Neural progenitor cell (in vitro differentiated cells): ENCODE results near the gene ATG5. TPM values are rescaled to one million over a fixed set of nuclear protein-coding genes. Genes with fewer than 3 reads are reported as not detected.

Experiments used
- DNase-seq: peaks from one replicate; pipeline ENCODE4 v3.0.0-alpha.2; 2016; ENCODE audit warnings: low spot score
- H2AFZ ChIP-seq: fragments of 200-600 bp; sonication (generic); replicated peaks from 2 replicates; pipeline ENCODE4 v1.6.1; 2016; ENCODE audit warnings: antibody characterized with exemption
- H3F3A ChIP-seq: fragments of 200-600 bp; sonication (generic); 2 replicates; pipeline ENCODE4 v1.6.1; 2016; ENCODE audit warnings: antibody characterized with exemption, low read depth
- H3K27ac ChIP-seq: fragments of 200-600 bp; sonication (generic); 2 replicates; pipeline ENCODE4 v1.5.1; 2016; ENCODE audit warnings: mild to moderate bottlenecking
- H3K27me3 ChIP-seq: fragments of 200-600 bp; sonication (generic); 2 replicates; pipeline ENCODE4 v1.6.1; 2016; ENCODE audit warnings: mild to moderate bottlenecking, moderate library complexity
- H3K36me3 ChIP-seq: fragments of 200-600 bp; sonication (generic); 2 replicates; pipeline ENCODE4 v1.5.1; 2016
- H3K4me1 ChIP-seq: fragments of 200-600 bp; sonication (generic); 2 replicates; pipeline ENCODE4 v1.6.1; 2016; ENCODE audit warnings: mixed run types
- H3K4me2 ChIP-seq: fragments of 200-600 bp; sonication (generic); 2 replicates; pipeline ENCODE4 v1.6.1; 2016
- H3K4me3 ChIP-seq: fragments of 200-600 bp; sonication (generic); 2 replicates; pipeline ENCODE4 v1.5.1; 2016
- H3K79me2 ChIP-seq: fragments of 200-600 bp; sonication (generic); 2 replicates; pipeline ENCODE4 v1.6.1; 2016; ENCODE audit warnings: low read depth
- H3K9ac ChIP-seq: fragments of 200-600 bp; sonication (generic); 2 replicates; pipeline ENCODE4 v1.6.1; 2016
- H3K9me3 ChIP-seq: fragments of 200-600 bp; sonication (generic); 2 replicates; pipeline ENCODE4 v1.5.1; 2016; ENCODE audit warnings: low read depth
- H4K20me1 ChIP-seq: fragments of 200-600 bp; sonication (generic); 2 replicates; pipeline ENCODE4 v1.6.1; 2016; ENCODE audit warnings: low read depth
- H3K27ac Mint-ChIP-seq: 3 replicates; pipeline ENCODE4 v1.8.0; 2021; ENCODE audit warnings: mixed read lengths
- H3K27me3 Mint-ChIP-seq: 2 replicates; pipeline ENCODE4 v1.8.0; 2022; ENCODE audit warnings: low read depth, mild to moderate bottlenecking, inconsistent platforms, moderate library complexity, mixed read lengths; ENCODE audit not compliant: insufficient read depth
- H3K36me3 Mint-ChIP-seq: 3 replicates; pipeline ENCODE4 v1.8.0; 2021; ENCODE audit warnings: mixed read lengths
- H3K4me1 Mint-ChIP-seq: 3 replicates; pipeline ENCODE4 v1.8.0; 2021; ENCODE audit warnings: mixed read lengths
- H3K4me3 Mint-ChIP-seq: 3 replicates; pipeline ENCODE4 v1.8.0; 2021; ENCODE audit warnings: mild to moderate bottlenecking, moderate library complexity, mixed read lengths
- H3K9me3 Mint-ChIP-seq: 3 replicates; pipeline ENCODE4 v1.8.0; 2020; ENCODE audit warnings: mixed read lengths
- EZH2 ChIP-seq: fragments of 200-600 bp; sonication (generic); IDR thresholded peaks from 2 replicates; pipeline ENCODE4 v1.6.1; 2017; ENCODE audit warnings: antibody characterized with exemption, mild to moderate bottlenecking, moderate library complexity
- EZH2phosphoT487 ChIP-seq: fragments of 200-600 bp; sonication (generic); IDR thresholded peaks from 2 replicates; pipeline ENCODE4 v1.6.1; 2017; ENCODE audit warnings: antibody characterized with exemption
- total RNA-seq: library from RNA; depleted of rRNA; stranded (reverse); fragments of >200 nt; gene quantifications from 2 replicates; pipeline ENCODE4 v1.2.3, GENCODE V29; 2015; ENCODE audit warnings: low replicate concordance
- TF ChIP-seq, protein P1 (sequence below): fragments of 200-600 bp; sonication (generic); IDR thresholded peaks from 2 replicates; pipeline ENCODE4 v1.5.1; 2017; ENCODE audit warnings: antibody characterized with exemption, mild to moderate bottlenecking

ATG5 gene
- total RNA-seq, 1 donor from 2014 or later, result 45.0 TPM

DNA sequence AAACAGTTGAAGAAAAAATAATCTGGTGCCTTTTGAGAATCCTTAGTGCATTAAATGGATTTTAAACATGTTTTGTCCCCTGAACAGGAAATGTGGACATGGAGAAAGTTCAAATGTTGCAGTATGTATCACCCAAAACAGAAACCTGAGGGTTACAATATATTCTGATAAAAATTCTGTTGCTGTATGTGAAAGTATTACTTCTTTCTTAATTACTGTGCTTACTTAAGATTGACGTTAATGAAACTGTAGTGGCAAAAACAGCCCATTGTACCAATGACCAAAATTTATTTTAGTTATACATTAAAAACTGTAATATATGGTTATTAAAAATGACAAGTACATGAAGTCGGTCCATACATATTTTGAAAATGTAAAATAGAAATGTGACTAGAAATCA is 138.8 kb downstream of the ATG5 start:
- no peaks in the 10 kb centered on the region for H3K4me1 Mint-ChIP-seq

DNA sequence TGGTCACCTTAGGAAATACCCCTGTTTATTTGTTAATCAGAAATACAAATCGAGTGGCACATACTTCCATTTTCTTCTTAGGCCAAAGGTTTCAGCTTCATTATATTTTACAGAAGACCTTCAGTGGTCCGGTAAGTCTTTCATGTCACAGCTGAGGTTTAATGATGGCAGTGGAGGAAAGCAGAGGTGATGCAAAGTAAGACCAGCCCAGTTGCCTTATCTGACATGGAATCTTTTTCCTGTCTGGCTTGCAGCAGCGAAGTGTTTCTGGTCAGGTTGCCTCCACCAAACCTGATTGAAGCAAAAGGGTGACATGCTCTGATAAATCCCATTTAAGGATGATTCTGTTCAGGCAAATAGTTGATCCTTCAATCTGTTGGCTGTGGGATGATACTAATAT is 139.4 kb downstream of the ATG5 start:
- Histone ChIP-seq H2AFZ (no peak overlapping the region), H3K4me3 (no peak overlapping the region), H3K9me3 (no peaks in the 10 kb centered on the region), H3K36me3 (no peaks in the 10 kb centered on the region), H4K20me1 (no peaks in the 10 kb centered on the region), H3K27ac (no peak overlapping the region), H3K4me1 (peaks cover 8% of the 10 kb centered on the region), H3K27me3 (no peaks in the 10 kb centered on the region), H3K4me2 (no peak overlapping the region), H3F3A (no peaks in the 10 kb centered on the region), H3K9ac (no peak overlapping the region), H3K79me2 (no peaks in the 10 kb centered on the region)
- no peaks in the 10 kb centered on the region for H3K4me1 Mint-ChIP-seq
- no peak for DNase-seq
- TF ChIP-seq EZH2phosphoT487, result no peak
- TF ChIP-seq, protein P1, sequence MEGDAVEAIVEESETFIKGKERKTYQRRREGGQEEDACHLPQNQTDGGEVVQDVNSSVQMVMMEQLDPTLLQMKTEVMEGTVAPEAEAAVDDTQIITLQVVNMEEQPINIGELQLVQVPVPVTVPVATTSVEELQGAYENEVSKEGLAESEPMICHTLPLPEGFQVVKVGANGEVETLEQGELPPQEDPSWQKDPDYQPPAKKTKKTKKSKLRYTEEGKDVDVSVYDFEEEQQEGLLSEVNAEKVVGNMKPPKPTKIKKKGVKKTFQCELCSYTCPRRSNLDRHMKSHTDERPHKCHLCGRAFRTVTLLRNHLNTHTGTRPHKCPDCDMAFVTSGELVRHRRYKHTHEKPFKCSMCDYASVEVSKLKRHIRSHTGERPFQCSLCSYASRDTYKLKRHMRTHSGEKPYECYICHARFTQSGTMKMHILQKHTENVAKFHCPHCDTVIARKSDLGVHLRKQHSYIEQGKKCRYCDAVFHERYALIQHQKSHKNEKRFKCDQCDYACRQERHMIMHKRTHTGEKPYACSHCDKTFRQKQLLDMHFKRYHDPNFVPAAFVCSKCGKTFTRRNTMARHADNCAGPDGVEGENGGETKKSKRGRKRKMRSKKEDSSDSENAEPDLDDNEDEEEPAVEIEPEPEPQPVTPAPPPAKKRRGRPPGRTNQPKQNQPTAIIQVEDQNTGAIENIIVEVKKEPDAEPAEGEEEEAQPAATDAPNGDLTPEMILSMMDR, result no peak
- no peak for TF ChIP-seq EZH2
- no peaks in the 10 kb centered on the region for H3K27me3 Mint-ChIP-seq
- no peaks in the 10 kb centered on the region for H3K36me3 Mint-ChIP-seq
- H3K9me3 Mint-ChIP-seq, result no peaks in the 10 kb centered on the region
- no peak overlapping the region for H3K4me3 Mint-ChIP-seq
- H3K27ac Mint-ChIP-seq, result no peak overlapping the region

More for the DNA sequence above, 138.8 kb downstream of the ATG5 start:
- H3K4me2 ChIP-seq, result no peak overlapping the region
- no peaks in the 10 kb centered on the region for H3K27me3 Mint-ChIP-seq
- no peak overlapping the region for H3K27ac ChIP-seq
- DNase-seq, result no peak
- H2AFZ ChIP-seq, result no peak overlapping the region
- H3K36me3 ChIP-seq, result no peaks in the 10 kb centered on the region
- peaks cover 8% of the 10 kb centered on the region for H3K4me1 ChIP-seq
- H3K9me3 Mint-ChIP-seq, result no peaks in the 10 kb centered on the region
- H3K79me2 ChIP-seq, result no peaks in the 10 kb centered on the region
- TF ChIP-seq EZH2 (no peak), EZH2phosphoT487 (no peak)
- TF ChIP-seq, protein P1, result no peak
- no peak overlapping the region for H3K4me3 ChIP-seq
- no peaks in the 10 kb centered on the region for H3K9me3 ChIP-seq
- H4K20me1 ChIP-seq, result no peaks in the 10 kb centered on the region
- H3K36me3 Mint-ChIP-seq, result no peaks in the 10 kb centered on the region
- H3K27ac Mint-ChIP-seq, result no peak overlapping the region
- no peak overlapping the region for H3K9ac ChIP-seq
- H3F3A ChIP-seq, result no peaks in the 10 kb centered on the region
- no peak overlapping the region for H3K4me3 Mint-ChIP-seq
- no peaks in the 10 kb centered on the region for H3K27me3 ChIP-seq

DNA sequence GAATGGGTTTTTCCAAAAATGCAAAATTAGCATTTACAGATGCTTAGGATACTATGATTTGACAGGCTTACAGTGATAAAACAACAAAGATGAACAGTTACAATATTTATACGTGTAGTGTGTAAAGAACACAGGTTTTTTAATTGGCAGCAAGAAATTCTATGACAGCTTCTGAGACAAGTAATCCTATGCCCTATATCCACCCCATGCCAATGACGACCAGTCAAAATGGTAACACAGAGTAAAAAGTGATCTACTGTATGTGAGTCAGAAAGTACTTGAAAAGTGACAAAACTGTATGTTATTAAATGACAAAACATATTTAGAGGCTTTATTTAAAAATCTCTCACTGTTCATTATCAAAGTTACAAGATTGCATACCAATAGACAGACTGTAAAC is 139.9 kb downstream of the ATG5 start:
- H3K27ac Mint-ChIP-seq, result no peak overlapping the region
- H3K36me3 Mint-ChIP-seq, result no peaks in the 10 kb centered on the region
- no peaks in the 10 kb centered on the region for H3K27me3 Mint-ChIP-seq
- H3K27ac ChIP-seq, result no peak overlapping the region
- H3K9me3 Mint-ChIP-seq, result no peaks in the 10 kb centered on the region
- TF ChIP-seq, protein P1, result no peak
- TF ChIP-seq EZH2, result no peak
- no peak for TF ChIP-seq EZH2phosphoT487
- no peaks in the 10 kb centered on the region for H3F3A ChIP-seq
- no peak overlapping the region for H3K9ac ChIP-seq
- H3K4me2 ChIP-seq, result no peak overlapping the region
- no peaks in the 10 kb centered on the region for H3K79me2 ChIP-seq
- no peaks in the 10 kb centered on the region for H3K27me3 ChIP-seq
- H3K4me3 Mint-ChIP-seq, result no peak overlapping the region
- DNase-seq, result no peak
- H3K36me3 ChIP-seq, result no peaks in the 10 kb centered on the region
- no peaks in the 10 kb centered on the region for H4K20me1 ChIP-seq
- no peaks in the 10 kb centered on the region for H3K4me1 Mint-ChIP-seq
- H3K4me3 ChIP-seq, result no peak overlapping the region
- H2AFZ ChIP-seq, result no peak overlapping the region
- peaks cover 8% of the 10 kb centered on the region for H3K4me1 ChIP-seq
- no peaks in the 10 kb centered on the region for H3K9me3 ChIP-seq
